Activated CD4-positive, alpha-beta T cell treated with anti-CD3 and anti-CD28 coated beads, Interleukin-2, amount 10 ng/mL, durations not matched to agents 7 days and 5 days (primary cell): ENCODE data around the gene MAGIX. TPM values are rescaled to one million over a fixed set of nuclear protein-coding genes. Genes with fewer than 3 reads are reported as not detected.
A peak's percentile ranks its signal among the peaks of the same experiment; 100 is the strongest.

Experiments used
- CTCF ChIA-PET: fragments of 350-600 bp; sonication (Branson Sonifier 250); formaldehyde crosslinking; loops from one replicate; lab custom pipeline; 2021; ENCODE audit warnings: antibody characterized with exemption; lab: Charles Lee
- POLR2A ChIA-PET: fragments of 350-600 bp; sonication (Branson Sonifier 250); formaldehyde crosslinking; loops from one replicate; lab custom pipeline; 2021; ENCODE audit warnings: antibody characterized with exemption; lab: Charles Lee
- DNase-seq: peaks from one replicate; pipeline ENCODE4 v3.0.0-alpha.2; 2020
- H3K27ac Mint-ChIP-seq: one replicate; pipeline ENCODE4 v1.8.0; 2021; ENCODE audit warnings: mild to moderate bottlenecking, moderate library complexity, mixed read lengths
- H3K27me3 Mint-ChIP-seq: one replicate; pipeline ENCODE4 v1.8.0; 2021; ENCODE audit warnings: mixed read lengths
- H3K36me3 Mint-ChIP-seq: one replicate; pipeline ENCODE4 v1.8.0; 2021; ENCODE audit warnings: low read depth, mixed read lengths
- H3K4me1 Mint-ChIP-seq: one replicate; pipeline ENCODE4 v1.8.0; 2021; ENCODE audit warnings: mixed read lengths
- H3K4me3 Mint-ChIP-seq: one replicate; pipeline ENCODE4 v1.8.0; 2021; ENCODE audit warnings: mild to moderate bottlenecking, moderate library complexity, mixed read lengths
- H3K9me3 Mint-ChIP-seq: one replicate; pipeline ENCODE4 v1.8.0; 2021; ENCODE audit warnings: mixed read lengths
- total RNA-seq, 2 experiments: library from RNA; stranded (reverse); gene quantifications; one replicate each; pipeline ENCODE4 v1.2.3, GENCODE V29; 2021

Gene MAGIX
- total RNA-seq, 2 experiments from 2014 or later, result 1.9 to 2.8 TPM

DNA sequence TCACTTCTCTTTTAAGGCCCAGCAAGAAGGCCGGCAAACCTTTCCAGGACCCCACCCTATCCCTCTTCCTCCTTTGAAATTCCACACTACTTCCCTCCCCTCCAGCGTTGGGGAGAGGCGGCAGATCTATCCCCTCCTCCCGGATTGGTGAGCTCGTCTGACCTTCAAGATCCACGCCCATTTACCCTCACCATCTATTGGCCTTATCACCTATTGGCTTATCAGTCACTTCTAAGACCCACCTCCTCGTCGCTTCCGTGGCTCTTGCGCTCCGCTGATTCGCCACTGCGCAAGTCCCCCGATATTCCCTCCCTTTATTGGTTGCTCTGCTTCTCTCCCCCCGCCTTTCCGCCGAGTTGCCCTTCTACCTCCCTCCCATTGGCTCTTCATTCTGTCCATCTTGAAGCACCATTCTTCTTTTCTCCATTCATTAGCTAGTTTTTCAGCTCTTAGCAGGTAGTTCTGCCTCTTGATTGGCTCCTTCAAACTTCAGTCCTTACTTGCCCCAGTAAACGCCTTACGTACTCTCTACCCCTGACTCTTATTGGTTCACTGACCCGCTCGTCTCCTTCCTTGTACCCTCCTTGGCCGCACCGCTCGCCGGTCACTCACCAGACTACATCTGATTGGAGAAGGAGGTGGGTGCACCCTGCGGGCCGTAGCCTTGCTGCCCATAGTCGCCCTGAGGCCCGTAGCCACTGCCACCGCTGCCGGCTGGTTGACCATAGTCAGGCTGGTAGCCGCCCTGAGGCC, 28.4 kb downstream of the MAGIX start:
- peak overlapping the region; percentile 96 for H3K27ac Mint-ChIP-seq
- DNase-seq, result peak; percentile 91

DNA sequence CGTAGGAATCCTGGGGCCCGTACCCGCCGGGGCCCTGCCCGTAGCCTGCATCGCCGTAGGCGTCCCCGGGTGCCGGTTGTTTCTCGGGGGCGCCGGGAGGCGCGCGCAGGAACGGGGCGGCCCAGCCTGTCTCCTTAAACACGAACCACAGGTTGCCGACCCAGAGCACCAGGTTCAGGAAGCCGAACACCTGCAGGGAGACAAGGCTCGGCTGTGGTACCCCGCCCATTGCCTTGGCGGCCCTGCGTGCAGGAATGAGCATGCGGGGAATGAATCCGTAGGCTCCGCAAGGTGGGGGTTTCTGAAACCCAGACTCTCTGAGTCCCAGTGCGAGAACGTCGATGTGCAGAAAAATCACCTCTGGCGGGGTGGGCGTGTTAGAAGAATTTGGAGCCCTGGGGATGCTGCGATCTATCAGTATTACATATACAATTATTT, 29.0 kb downstream of the MAGIX start:
- POLR2A ChIA-PET, result interaction anchor here (0.7 kb wide), 1 partner anchor 688 kb away, joined by 4 read pairs; no protein-coding TSS in a partner anchor
- DNase-seq, result no peak
- H3K27ac Mint-ChIP-seq, result peak overlapping the region; percentile 96
- CTCF ChIA-PET, result interaction anchor here (0.9 to 1.4 kb wide), 5 partner anchors 17 to 81 kb away, joined by 3 to 5 read pairs (median 3); no protein-coding TSS in a partner anchor
- H3K4me3 Mint-ChIP-seq, result peak overlapping the region; percentile 99
- H3K4me1 Mint-ChIP-seq, result peaks cover 47% of the 10 kb centered on the region
- peaks cover 2% of the 10 kb centered on the region for H3K36me3 Mint-ChIP-seq
- no peaks in the 10 kb centered on the region for H3K27me3 Mint-ChIP-seq
- no peaks in the 10 kb centered on the region for H3K9me3 Mint-ChIP-seq

More for the DNA sequence above, 28.4 kb downstream of the MAGIX start:
- peaks cover 2% of the 10 kb centered on the region for H3K36me3 Mint-ChIP-seq
- H3K4me3 Mint-ChIP-seq, result peak overlapping the region; percentile 99
- ChIA-PET CTCF (interaction anchor here (0.6 to 1.5 kb wide), 4 partner anchors 35 to 1840 kb away, joined by 3 to 4 read pairs (median 3); no protein-coding TSS in a partner anchor), POLR2A (interaction anchor here (0.6 to 0.7 kb wide), 3 partner anchors 29 to 689 kb away, joined by 3 to 4 read pairs (median 3); no protein-coding TSS in a partner anchor)
- peaks cover 50% of the 10 kb centered on the region for H3K4me1 Mint-ChIP-seq
- no peaks in the 10 kb centered on the region for H3K27me3 Mint-ChIP-seq
- no peaks in the 10 kb centered on the region for H3K9me3 Mint-ChIP-seq

DNA sequence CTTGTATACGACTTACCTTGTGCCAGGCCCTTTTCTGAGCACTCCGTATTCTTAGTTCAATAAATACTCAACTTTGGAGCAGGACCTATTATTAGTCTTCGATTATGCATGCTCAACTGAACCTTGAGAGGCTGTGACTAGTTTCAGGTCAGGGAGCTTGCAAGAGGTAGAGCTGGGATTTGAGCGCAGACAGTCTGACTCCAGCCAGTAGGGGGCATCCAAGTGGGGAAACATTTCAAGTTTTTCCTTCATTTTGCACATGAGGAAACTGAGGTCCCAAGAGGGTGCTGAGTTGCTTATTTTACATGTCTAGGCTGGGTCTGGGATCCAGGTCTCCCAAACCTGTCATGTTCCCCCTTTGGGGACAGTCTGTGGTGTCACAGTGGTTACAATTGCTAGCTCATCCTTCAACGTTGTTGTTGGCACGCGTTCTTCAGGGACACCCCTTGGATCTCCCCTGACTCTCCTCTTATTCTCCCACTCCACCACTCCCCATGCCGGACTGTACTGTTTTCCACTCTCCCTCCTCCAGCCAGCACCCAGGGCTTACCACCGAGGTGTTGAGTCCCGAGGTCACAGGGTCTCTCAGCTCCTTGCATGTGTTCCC, 30.3 kb downstream of the MAGIX start:
- Mint-ChIP-seq H3K4me1 (peaks cover 44% of the 10 kb centered on the region), H3K27me3 (no peaks in the 10 kb centered on the region), H3K27ac (peak overlapping the region; percentile 60), H3K36me3 (peaks cover 2% of the 10 kb centered on the region), H3K4me3 (peak overlapping the region; percentile 49), H3K9me3 (no peaks in the 10 kb centered on the region)
- DNase-seq, result peak; percentile 46
- CTCF ChIA-PET, result interaction anchor here (0.6 to 1.6 kb wide), 13 partner anchors 9 to 561 kb away, joined by 3 to 5 read pairs (median 3); partner anchors contain the start of gene PPP1R3F
- POLR2A ChIA-PET, result interaction anchor here (1.3 kb wide), 1 partner anchor 75 kb away, joined by 3 read pairs; no protein-coding TSS in a partner anchor

DNA sequence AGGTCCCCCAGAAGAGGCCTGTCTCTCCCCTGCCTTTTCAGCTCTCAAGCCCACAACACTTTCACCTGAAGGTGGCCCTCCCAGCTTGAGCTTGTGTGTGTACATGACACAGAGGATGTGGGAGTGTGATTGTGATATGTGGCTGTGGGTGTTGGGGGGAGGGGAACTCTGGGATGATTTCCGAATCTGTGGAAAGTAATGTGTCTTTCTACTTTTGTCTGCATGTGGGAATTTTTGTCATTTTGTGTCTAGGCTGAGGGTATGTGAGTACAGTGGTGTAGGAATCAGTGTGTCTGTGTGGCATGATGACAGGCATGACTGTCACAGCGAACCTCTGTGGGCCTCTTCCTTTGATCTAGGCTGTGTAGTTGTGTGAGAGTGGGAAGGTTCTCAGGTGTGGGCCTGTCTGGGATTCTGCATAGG, 31.0 kb downstream of the MAGIX start:
- Mint-ChIP-seq H3K4me3 (no peak overlapping the region), H3K36me3 (peaks cover 2% of the 10 kb centered on the region), H3K4me1 (peaks cover 45% of the 10 kb centered on the region), H3K9me3 (no peaks in the 10 kb centered on the region), H3K27ac (peak overlapping the region; percentile 77), H3K27me3 (peaks cover 6% of the 10 kb centered on the region)
- POLR2A ChIA-PET, result interaction anchor here (1.3 kb wide), 1 partner anchor 74 kb away, joined by 3 read pairs; no protein-coding TSS in a partner anchor
- CTCF ChIA-PET, result interaction anchor here (0.9 to 1.6 kb wide), 4 partner anchors 9 to 77 kb away, joined by 3 to 4 read pairs (median 4); partner anchors contain the start of gene PPP1R3F
- DNase-seq, result no peak

DNA sequence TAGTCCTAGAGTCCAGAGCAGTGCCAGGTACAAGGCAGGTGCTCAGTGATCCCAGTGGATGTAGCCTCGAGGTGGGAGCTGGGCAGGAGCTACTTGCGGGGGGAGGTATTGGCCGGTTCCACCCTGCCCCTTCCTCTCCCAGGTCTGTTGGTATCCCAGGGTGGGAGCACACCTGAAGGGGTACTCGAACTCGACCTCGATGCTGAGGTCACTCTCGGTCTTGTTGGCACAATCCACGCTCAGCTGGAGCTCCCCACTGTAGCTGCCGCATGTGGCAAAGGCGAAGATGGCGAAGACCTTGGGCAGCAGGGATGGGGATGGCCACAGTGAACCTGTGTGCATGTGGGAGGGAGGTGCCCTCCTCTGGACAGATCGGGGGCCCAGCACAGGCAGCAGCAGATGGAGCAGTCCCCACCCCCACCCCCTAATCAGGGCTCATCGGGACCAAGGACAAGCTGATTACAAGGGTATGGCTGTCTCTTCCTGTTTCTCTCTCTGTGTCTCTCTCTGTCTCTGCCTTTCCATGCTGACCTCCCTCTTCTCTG, 35.1 kb downstream of the MAGIX start:
- H3K4me1 Mint-ChIP-seq, result peaks cover 37% of the 10 kb centered on the region
- no peaks in the 10 kb centered on the region for H3K9me3 Mint-ChIP-seq
- H3K27me3 Mint-ChIP-seq, result peaks cover 6% of the 10 kb centered on the region
- CTCF ChIA-PET, result no interaction called here
- no peak overlapping the region for H3K4me3 Mint-ChIP-seq
- DNase-seq, result no peak
- no peaks in the 10 kb centered on the region for H3K36me3 Mint-ChIP-seq
- POLR2A ChIA-PET, result no interaction called here
- H3K27ac Mint-ChIP-seq, result peak overlapping the region; percentile 57

DNA sequence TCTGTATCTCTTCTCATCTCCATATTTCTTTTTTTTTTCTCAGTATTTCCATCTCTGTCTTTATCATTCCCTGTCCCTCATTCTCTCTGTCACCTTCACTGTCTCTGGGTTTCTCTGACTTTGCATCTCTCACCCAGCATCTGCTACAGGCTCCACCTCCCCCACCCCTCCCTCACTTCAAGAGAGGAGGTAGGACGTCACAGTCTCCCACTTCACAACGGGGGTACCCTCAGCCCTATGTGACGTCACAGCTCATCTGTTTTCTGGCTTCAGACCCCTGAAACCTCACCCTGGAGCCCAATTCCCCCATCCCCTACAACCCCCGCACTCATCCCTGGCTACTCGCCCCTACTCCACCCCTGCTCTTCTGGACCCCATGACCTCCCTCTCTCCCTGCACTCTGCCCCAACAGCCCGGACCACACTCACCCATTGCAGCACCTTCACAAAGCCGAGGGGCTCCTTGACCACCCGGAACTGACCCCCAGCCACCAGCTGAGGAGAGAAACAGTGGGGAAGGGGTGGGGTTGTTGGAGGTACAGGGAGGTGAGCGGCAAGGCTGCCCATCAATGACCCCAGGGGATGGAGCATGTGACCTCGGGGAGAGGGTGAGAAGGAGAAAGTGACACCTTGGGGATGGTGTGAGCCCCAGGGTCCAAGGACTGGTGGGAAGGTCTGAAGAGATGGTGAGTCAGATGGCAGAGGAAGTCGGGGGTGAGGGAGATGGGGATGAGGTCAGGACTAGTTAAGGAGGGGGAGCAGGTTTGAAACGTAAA, 36.2 kb downstream of the MAGIX start:
- Mint-ChIP-seq H3K4me3 (peak overlapping the region; percentile 32), H3K9me3 (no peaks in the 10 kb centered on the region), H3K27me3 (peaks cover 6% of the 10 kb centered on the region), H3K27ac (no peak overlapping the region), H3K4me1 (peaks cover 27% of the 10 kb centered on the region), H3K36me3 (no peaks in the 10 kb centered on the region)
- CTCF ChIA-PET, result no interaction called here
- POLR2A ChIA-PET, result no interaction called here
- no peak for DNase-seq

DNA sequence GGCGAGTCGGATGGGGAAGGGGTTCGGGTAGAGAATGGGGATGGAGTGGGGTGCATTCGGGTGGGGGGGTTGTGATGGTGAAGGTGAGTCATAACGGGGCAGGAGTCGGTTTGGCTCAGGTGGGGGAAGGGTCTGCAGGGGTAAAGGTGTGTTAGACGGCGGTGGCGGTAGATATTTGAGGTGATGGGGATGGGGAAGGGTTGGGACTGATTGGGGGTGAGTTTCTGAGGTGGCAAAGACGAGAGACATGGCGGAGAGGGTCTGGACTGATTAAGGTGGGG, 36.7 kb downstream of the MAGIX start:
- no peak for DNase-seq
- POLR2A ChIA-PET, result no interaction called here
- Mint-ChIP-seq H3K9me3 (no peaks in the 10 kb centered on the region), H3K27ac (no peak overlapping the region), H3K27me3 (peaks cover 6% of the 10 kb centered on the region), H3K36me3 (no peaks in the 10 kb centered on the region), H3K4me1 (peaks cover 23% of the 10 kb centered on the region), H3K4me3 (peak overlapping the region; percentile 32)
- CTCF ChIA-PET, result no interaction called here

DNA sequence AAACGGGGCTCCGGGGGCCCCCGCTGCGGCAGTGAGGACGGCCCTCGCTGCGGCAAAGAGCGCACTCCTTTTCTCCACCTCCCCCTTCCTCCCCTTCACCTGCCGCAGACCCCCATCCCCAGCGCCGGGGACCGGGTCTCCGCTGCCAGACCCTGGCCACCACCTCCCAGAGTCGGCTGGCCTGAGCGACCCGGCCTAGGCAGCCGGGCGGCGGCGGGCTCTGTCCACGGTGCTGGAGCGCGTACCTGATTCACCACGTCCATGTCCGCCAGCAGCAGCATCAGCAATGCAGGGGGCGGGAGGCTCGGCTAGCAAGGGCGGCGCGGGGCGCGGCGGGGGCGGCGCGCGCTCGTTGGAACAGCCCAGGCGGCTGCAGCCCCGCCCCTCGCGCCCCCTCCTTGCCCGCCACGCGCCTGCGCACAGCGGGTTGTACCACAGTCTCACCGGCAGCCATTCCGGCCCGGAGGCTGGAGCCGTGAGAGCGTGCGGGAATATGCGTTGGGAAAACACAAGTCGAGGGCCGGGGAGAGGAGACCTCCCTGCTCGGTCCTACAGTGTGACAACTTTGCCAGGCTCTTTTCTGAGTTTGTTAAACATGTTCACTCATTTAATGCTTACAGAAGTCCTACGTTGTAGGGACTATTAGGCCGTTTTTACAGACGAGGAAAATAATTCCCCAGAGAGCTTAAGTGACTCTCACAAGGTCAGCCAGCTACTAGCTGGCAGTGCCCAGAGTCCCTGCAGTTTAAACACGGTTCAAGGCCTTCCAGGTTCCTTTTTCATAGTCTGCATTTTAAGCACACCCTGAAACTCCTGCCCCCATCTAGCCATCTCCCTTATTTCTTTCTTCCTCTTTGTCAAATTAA, 37.6 kb downstream of the MAGIX start, which contains the start of gene SYP:
Gene SYP, minus strand, starts transcription at position 288 of the 866 bp plus-strand sequence. Its CDS starts 7 bp downstream, at position 281.
- POLR2A ChIA-PET, result no interaction called here
- H3K4me1 Mint-ChIP-seq, result peaks cover 20% of the 10 kb centered on the region
- H3K9me3 Mint-ChIP-seq, result no peaks in the 10 kb centered on the region
- CTCF ChIA-PET, result no interaction called here
- H3K27ac Mint-ChIP-seq, result no peak within 1 kb of the TSS
- no peaks in the 10 kb centered on the region for H3K36me3 Mint-ChIP-seq
- H3K4me3 Mint-ChIP-seq, result peak within 1 kb of the TSS; percentile 40
- peak; percentile 85 for DNase-seq
- peaks cover 6% of the 10 kb centered on the region for H3K27me3 Mint-ChIP-seq

DNA sequence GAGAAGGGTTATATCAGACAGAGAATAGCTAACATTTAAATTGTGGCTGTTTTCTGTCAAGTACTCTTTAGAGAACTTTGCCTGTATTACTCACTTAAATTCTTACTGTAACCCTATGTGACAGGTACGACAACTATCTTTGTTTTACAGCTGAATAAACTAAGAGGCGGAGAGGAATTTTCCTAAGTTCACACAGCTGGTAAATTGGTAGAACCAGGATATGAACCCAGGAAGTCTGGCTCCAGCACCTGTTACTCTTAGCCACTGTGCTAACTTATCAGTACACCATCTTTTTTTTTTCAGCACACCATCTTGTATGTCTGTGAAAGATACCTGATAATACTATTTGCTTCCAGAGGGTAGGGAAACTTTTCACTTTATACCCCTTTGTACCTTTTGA, 39.5 kb downstream of the MAGIX start:
- H3K27me3 Mint-ChIP-seq, result peaks cover 6% of the 10 kb centered on the region
- peaks cover 18% of the 10 kb centered on the region for H3K4me1 Mint-ChIP-seq
- no peak overlapping the region for H3K4me3 Mint-ChIP-seq
- ChIA-PET CTCF (interaction anchor here (0.6 to 1.0 kb wide), 2 partner anchors 9 to 17 kb away, joined by 3 read pairs; no protein-coding TSS in a partner anchor), POLR2A (no interaction called here)
- no peak overlapping the region for H3K27ac Mint-ChIP-seq
- no peaks in the 10 kb centered on the region for H3K9me3 Mint-ChIP-seq
- H3K36me3 Mint-ChIP-seq, result no peaks in the 10 kb centered on the region
- no peak for DNase-seq

DNA sequence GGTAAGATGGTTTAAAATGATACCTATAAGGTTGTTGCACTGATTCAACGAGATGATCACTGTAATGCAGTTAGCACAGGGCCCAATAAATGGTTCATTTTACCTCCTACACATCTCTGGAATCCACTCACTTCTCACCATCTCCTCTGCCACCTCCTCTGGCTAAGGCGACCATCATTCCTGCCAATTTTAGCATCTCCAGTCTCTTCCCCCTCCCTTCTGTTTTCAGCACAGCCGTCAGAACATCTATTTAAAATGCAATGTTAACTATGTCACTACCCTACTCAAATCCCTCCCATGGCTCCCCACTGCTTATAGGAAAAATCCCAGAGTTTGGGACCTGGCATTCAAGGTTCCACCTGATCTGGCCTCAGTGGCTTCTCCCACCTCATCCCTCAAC, 41.0 kb downstream of the MAGIX start:
- ChIA-PET CTCF (no interaction called here), POLR2A (no interaction called here)
- peaks cover 10% of the 10 kb centered on the region for H3K4me1 Mint-ChIP-seq
- H3K27ac Mint-ChIP-seq, result no peak overlapping the region
- no peak for DNase-seq
- H3K36me3 Mint-ChIP-seq, result no peaks in the 10 kb centered on the region
- no peak overlapping the region for H3K4me3 Mint-ChIP-seq
- no peaks in the 10 kb centered on the region for H3K27me3 Mint-ChIP-seq
- H3K9me3 Mint-ChIP-seq, result no peaks in the 10 kb centered on the region

DNA sequence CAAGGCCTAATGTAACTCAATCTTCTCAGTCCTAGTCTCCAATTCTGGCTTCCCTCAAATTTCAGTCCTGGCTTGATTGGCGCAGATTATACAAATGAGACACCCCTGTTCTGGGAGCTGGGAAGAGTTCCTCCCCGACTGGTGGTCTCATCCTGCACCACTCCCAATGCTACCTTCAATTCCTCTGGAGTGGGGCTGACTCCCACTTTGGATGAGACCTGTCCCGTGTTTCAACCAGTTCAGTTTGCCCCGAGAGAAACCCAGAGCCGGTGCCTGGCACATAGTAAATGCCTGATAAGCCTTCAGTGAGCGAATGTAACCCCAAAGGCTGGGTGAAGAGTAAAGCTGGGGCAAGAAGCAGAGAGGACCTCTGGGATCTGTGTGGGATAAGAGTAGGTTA, 41.5 kb downstream of the MAGIX start:
- H3K27me3 Mint-ChIP-seq, result no peaks in the 10 kb centered on the region
- no peak overlapping the region for H3K4me3 Mint-ChIP-seq
- no peaks in the 10 kb centered on the region for H3K9me3 Mint-ChIP-seq
- no peak for DNase-seq
- CTCF ChIA-PET, result no interaction called here
- POLR2A ChIA-PET, result no interaction called here
- no peaks in the 10 kb centered on the region for H3K36me3 Mint-ChIP-seq
- no peak overlapping the region for H3K27ac Mint-ChIP-seq
- H3K4me1 Mint-ChIP-seq, result peaks cover 5% of the 10 kb centered on the region
